GM23338 (cell line): ENCODE data around the gene CTDSPL. TPM values are rescaled to one million over a fixed set of nuclear protein-coding genes. Genes with fewer than 3 reads are reported as not detected.

Experiments used
- ATAC-seq: fragments of 200-7000 bp; cut with Tn5 transposase; 3 replicates; pipeline ENCODE4 v1.9.1; 2020
- DNase-seq: peaks from one replicate; pipeline ENCODE4 v3.0.0-alpha.2; 2015; ENCODE audit warnings: low spot score
- H2AFZ ChIP-seq: fragments of 200-600 bp; sonication (generic); 2 replicates; pipeline ENCODE4 v1.8.0; 2016; ENCODE audit warnings: antibody characterized with exemption, mild to moderate bottlenecking, moderate library complexity
- H3F3A ChIP-seq: fragments of 200-600 bp; sonication (generic); replicated peaks from 2 replicates; pipeline ENCODE4 v1.8.0; 2017; ENCODE audit warnings: antibody characterized with exemption, mixed run types, low read depth
- H3K27ac ChIP-seq: fragments of 200-600 bp; sonication (generic); 2 replicates; pipeline ENCODE4 v1.6.1; 2016; ENCODE audit warnings: low read depth
- H3K27me3 ChIP-seq: fragments of 200-600 bp; sonication (generic); 2 replicates; pipeline ENCODE4 v1.8.0; 2016; ENCODE audit warnings: mild to moderate bottlenecking, mixed run types, moderate library complexity; ENCODE audit not compliant: insufficient read depth
- H3K36me3 ChIP-seq: fragments of 200-600 bp; sonication (generic); 2 replicates; pipeline ENCODE4 v1.8.0; 2016; ENCODE audit warnings: mild to moderate bottlenecking; ENCODE audit not compliant: insufficient read depth
- H3K4me1 ChIP-seq: fragments of 200-600 bp; sonication (generic); 2 replicates; pipeline ENCODE4 v1.8.0; 2016; ENCODE audit warnings: mild to moderate bottlenecking, moderate library complexity; ENCODE audit not compliant: insufficient read depth
- H3K4me2 ChIP-seq: fragments of 200-600 bp; sonication (generic); 2 replicates; pipeline ENCODE4 v1.7.1; 2017; ENCODE audit warnings: mixed run types
- H3K4me3 ChIP-seq: fragments of 200-600 bp; sonication (generic); 2 replicates; pipeline ENCODE4 v1.6.1; 2016; ENCODE audit warnings: mixed run types
- H3K79me2 ChIP-seq: fragments of 200-600 bp; sonication (generic); replicated peaks from 2 replicates; pipeline ENCODE4 v1.8.0; 2017; ENCODE audit warnings: mild to moderate bottlenecking; ENCODE audit not compliant: insufficient read depth
- H3K9me2 ChIP-seq: fragments of 200-600 bp; sonication (generic); 2 replicates; pipeline ENCODE4 v1.8.0; 2017; ENCODE audit not compliant: insufficient read depth
- H4K20me1 ChIP-seq: fragments of 200-600 bp; sonication (generic); replicated peaks from 2 replicates; pipeline ENCODE4 v1.8.0; 2017; ENCODE audit warnings: mild to moderate bottlenecking; ENCODE audit not compliant: insufficient read depth
- H3K27ac Mint-ChIP-seq: 2 replicates; pipeline ENCODE4 v1.8.0; 2020; ENCODE audit warnings: inconsistent platforms, mild to moderate bottlenecking, moderate library complexity, mixed read lengths
- H3K27me3 Mint-ChIP-seq: 3 replicates; pipeline ENCODE4 v1.8.0; 2022; ENCODE audit warnings: low read depth, mild to moderate bottlenecking, moderate library complexity, mixed read lengths, inconsistent platforms; ENCODE audit not compliant: insufficient read depth, poor library complexity
- H3K36me3 Mint-ChIP-seq: 3 replicates; pipeline ENCODE4 v1.8.0; 2021; ENCODE audit warnings: low read depth, mild to moderate bottlenecking, inconsistent platforms, moderate library complexity, mixed read lengths
- H3K4me1 Mint-ChIP-seq: 3 replicates; pipeline ENCODE4 v1.8.0; 2020; ENCODE audit warnings: mild to moderate bottlenecking, inconsistent platforms, mixed read lengths
- H3K4me3 Mint-ChIP-seq: 3 replicates; pipeline ENCODE4 v1.8.0; 2021; ENCODE audit warnings: moderate library complexity, mild to moderate bottlenecking, inconsistent platforms, mixed read lengths
- H3K9me3 Mint-ChIP-seq: 3 replicates; pipeline ENCODE4 v1.8.0; 2020; ENCODE audit warnings: moderate library complexity, mild to moderate bottlenecking, inconsistent platforms, mixed read lengths
- CREB1 ChIP-seq: fragments of 250-450 bp; sonication (Bioruptor Pico); IDR thresholded peaks from 2 replicates; pipeline ENCODE4 v1.5.0; 2020; ENCODE audit warnings: low read depth, mild to moderate bottlenecking, moderate library complexity
- EZH2 ChIP-seq: fragments of 200-600 bp; sonication (generic); IDR thresholded peaks from one replicate; pipeline ENCODE4 v1.8.0; 2017; ENCODE audit warnings: antibody characterized with exemption, mild to moderate bottlenecking, low read depth; ENCODE audit not compliant: unreplicated experiment
- EZH2phosphoT487 ChIP-seq: fragments of 200-600 bp; sonication (generic); IDR thresholded peaks from one replicate; pipeline ENCODE4 v1.8.1; 2018; ENCODE audit warnings: antibody characterized with exemption; ENCODE audit not compliant: unreplicated experiment
- JUNB ChIP-seq: IDR thresholded peaks from one replicate; pipeline ENCODE4 v1.6.1; 2016; ENCODE audit warnings: antibody characterized with exemption; ENCODE audit not compliant: unreplicated experiment
- NANOG ChIP-seq: IDR thresholded peaks from 2 replicates; pipeline ENCODE4 v1.6.1; 2016; ENCODE audit warnings: antibody characterized with exemption, borderline replicate concordance
- POLR2AphosphoS5 ChIP-seq: IDR thresholded peaks from 2 replicates; pipeline ENCODE4 v1.6.1; 2016; ENCODE audit warnings: antibody characterized with exemption, low read depth
- STAT1 ChIP-seq: IDR thresholded peaks from one replicate; pipeline ENCODE4 v1.6.1; 2016; ENCODE audit warnings: antibody characterized with exemption; ENCODE audit not compliant: unreplicated experiment
- ZNF114 ChIP-seq: fragments of 250-450 bp; sonication (Bioruptor Pico); IDR thresholded peaks from 2 replicates; pipeline ENCODE4 v1.5.0; 2020; ENCODE audit warnings: mild to moderate bottlenecking, moderate library complexity
- ZNF331 ChIP-seq: fragments of 250-450 bp; sonication (Bioruptor Pico); IDR thresholded peaks from 2 replicates; pipeline ENCODE4 v1.5.0; 2020; ENCODE audit warnings: low read depth, mild to moderate bottlenecking, moderate library complexity
- polyA plus RNA-seq: library from polyadenylated mRNA; unstranded; fragments of >200 nt; fragmentation: Nextera tagmentation; extraction: Ambion mirVana; gene quantifications from 2 replicates; pipeline ENCODE4 v1.2.1, GENCODE V29; 2016
- total RNA-seq: library from RNA; depleted of rRNA; stranded (reverse); fragments of >200 nt; shearing (Covaris generic); gene quantifications from 2 replicates; pipeline ENCODE4 v1.2.3, GENCODE V29; 2014
- TF ChIP-seq, protein P1 (sequence below), 2 experiments: fragments of 200-600 bp in 1 of 2; sonication (generic) in 1 of 2; conservative IDR thresholded peaks; 2 replicates each; pipeline versions ENCODE4 v1.5.1 to v1.6.1; 2016 to 2017; ENCODE audit warnings: antibody characterized with exemption in 2 of 2, low read depth in 2 of 2, mild to moderate bottlenecking in 2 of 2, moderate library complexity in 1 of 2
- TF ChIP-seq, protein P2 (sequence below): IDR thresholded peaks from 2 replicates; pipeline ENCODE4 v1.6.1; 2016; ENCODE audit warnings: antibody characterized with exemption
- TF ChIP-seq, protein P3 (sequence below): IDR thresholded peaks from one replicate; pipeline ENCODE4 v1.6.1; 2018; ENCODE audit warnings: antibody characterized with exemption; ENCODE audit not compliant: unreplicated experiment
- TF ChIP-seq, protein P4 (sequence below): fragments of 250-450 bp; sonication (Bioruptor Pico); IDR thresholded peaks from 2 replicates; pipeline ENCODE4 v1.5.0; 2020; ENCODE audit warnings: mild to moderate bottlenecking, moderate library complexity

Gene CTDSPL
- total and polyA plus RNA-seq, 2 experiments from 2014 or later, result 23.2 to 42.0 TPM

DNA sequence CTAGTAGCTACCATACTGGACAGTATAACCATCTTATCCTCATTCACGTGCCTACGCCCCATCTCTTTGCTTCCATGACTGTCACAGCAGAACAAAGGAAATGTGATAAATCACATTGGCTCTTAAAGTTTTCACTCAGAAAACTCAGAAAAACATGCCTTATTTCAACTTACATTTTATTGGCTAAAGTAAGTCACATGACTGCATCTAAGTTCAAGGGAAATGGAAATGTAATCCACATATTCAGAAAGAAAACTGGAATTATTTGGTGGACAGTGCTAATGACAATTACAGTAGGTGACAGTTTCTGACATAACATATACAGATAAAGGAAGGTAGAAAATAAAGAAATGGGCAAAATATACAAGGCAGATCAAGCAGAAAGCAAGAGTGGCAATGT lies 91.5 kb downstream of the CTDSPL start:
- Mint-ChIP-seq H3K36me3 (peaks cover 10% of the 10 kb centered on the region; the same call in 2 of the 3 replicates), H3K4me3 (no peak overlapping the region), H3K27ac (no peak overlapping the region), H3K9me3 (no peaks in the 10 kb centered on the region), H3K27me3 (peaks cover 6% of the 10 kb centered on the region), H3K4me1 (peaks cover 17% of the 10 kb centered on the region)
- Histone ChIP-seq H4K20me1 (no peaks in the 10 kb centered on the region), H3F3A (no peaks in the 10 kb centered on the region), H3K4me3 (no peak overlapping the region), H3K27me3 (no peaks in the 10 kb centered on the region), H3K4me2 (no peak overlapping the region), H2AFZ (no peak overlapping the region), H3K79me2 (no peaks in the 10 kb centered on the region), H3K4me1 (peaks cover 16% of the 10 kb centered on the region), H3K27ac (no peak overlapping the region), H3K36me3 (no peaks in the 10 kb centered on the region), H3K9me2 (no peaks in the 10 kb centered on the region)
- DNase-seq (no peak), ATAC-seq (no peak)
- TF ChIP-seq JUNB, result no peak
- TF ChIP-seq CREB1 (CRISPR knock-in tag), result no peak
- no peak for TF ChIP-seq EZH2phosphoT487
- TF ChIP-seq, protein P1, sequence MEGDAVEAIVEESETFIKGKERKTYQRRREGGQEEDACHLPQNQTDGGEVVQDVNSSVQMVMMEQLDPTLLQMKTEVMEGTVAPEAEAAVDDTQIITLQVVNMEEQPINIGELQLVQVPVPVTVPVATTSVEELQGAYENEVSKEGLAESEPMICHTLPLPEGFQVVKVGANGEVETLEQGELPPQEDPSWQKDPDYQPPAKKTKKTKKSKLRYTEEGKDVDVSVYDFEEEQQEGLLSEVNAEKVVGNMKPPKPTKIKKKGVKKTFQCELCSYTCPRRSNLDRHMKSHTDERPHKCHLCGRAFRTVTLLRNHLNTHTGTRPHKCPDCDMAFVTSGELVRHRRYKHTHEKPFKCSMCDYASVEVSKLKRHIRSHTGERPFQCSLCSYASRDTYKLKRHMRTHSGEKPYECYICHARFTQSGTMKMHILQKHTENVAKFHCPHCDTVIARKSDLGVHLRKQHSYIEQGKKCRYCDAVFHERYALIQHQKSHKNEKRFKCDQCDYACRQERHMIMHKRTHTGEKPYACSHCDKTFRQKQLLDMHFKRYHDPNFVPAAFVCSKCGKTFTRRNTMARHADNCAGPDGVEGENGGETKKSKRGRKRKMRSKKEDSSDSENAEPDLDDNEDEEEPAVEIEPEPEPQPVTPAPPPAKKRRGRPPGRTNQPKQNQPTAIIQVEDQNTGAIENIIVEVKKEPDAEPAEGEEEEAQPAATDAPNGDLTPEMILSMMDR (conservative IDR thresholded peaks at IDR 0.05; ENCODE audit: low read depth in 2 of 2), result no peak
- no peak for TF ChIP-seq NANOG
- TF ChIP-seq, protein P2, sequence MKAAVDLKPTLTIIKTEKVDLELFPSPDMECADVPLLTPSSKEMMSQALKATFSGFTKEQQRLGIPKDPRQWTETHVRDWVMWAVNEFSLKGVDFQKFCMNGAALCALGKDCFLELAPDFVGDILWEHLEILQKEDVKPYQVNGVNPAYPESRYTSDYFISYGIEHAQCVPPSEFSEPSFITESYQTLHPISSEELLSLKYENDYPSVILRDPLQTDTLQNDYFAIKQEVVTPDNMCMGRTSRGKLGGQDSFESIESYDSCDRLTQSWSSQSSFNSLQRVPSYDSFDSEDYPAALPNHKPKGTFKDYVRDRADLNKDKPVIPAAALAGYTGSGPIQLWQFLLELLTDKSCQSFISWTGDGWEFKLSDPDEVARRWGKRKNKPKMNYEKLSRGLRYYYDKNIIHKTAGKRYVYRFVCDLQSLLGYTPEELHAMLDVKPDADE, result no peak
- TF ChIP-seq, protein P3, sequence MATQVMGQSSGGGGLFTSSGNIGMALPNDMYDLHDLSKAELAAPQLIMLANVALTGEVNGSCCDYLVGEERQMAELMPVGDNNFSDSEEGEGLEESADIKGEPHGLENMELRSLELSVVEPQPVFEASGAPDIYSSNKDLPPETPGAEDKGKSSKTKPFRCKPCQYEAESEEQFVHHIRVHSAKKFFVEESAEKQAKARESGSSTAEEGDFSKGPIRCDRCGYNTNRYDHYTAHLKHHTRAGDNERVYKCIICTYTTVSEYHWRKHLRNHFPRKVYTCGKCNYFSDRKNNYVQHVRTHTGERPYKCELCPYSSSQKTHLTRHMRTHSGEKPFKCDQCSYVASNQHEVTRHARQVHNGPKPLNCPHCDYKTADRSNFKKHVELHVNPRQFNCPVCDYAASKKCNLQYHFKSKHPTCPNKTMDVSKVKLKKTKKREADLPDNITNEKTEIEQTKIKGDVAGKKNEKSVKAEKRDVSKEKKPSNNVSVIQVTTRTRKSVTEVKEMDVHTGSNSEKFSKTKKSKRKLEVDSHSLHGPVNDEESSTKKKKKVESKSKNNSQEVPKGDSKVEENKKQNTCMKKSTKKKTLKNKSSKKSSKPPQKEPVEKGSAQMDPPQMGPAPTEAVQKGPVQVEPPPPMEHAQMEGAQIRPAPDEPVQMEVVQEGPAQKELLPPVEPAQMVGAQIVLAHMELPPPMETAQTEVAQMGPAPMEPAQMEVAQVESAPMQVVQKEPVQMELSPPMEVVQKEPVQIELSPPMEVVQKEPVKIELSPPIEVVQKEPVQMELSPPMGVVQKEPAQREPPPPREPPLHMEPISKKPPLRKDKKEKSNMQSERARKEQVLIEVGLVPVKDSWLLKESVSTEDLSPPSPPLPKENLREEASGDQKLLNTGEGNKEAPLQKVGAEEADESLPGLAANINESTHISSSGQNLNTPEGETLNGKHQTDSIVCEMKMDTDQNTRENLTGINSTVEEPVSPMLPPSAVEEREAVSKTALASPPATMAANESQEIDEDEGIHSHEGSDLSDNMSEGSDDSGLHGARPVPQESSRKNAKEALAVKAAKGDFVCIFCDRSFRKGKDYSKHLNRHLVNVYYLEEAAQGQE, result no peak
- no peak for TF ChIP-seq POLR2AphosphoS5
- TF ChIP-seq ZNF114 (CRISPR knock-in tag), result no peak
- TF ChIP-seq STAT1, result no peak
- TF ChIP-seq ZNF331 (CRISPR knock-in tag), result no peak
- TF ChIP-seq, protein P4, sequence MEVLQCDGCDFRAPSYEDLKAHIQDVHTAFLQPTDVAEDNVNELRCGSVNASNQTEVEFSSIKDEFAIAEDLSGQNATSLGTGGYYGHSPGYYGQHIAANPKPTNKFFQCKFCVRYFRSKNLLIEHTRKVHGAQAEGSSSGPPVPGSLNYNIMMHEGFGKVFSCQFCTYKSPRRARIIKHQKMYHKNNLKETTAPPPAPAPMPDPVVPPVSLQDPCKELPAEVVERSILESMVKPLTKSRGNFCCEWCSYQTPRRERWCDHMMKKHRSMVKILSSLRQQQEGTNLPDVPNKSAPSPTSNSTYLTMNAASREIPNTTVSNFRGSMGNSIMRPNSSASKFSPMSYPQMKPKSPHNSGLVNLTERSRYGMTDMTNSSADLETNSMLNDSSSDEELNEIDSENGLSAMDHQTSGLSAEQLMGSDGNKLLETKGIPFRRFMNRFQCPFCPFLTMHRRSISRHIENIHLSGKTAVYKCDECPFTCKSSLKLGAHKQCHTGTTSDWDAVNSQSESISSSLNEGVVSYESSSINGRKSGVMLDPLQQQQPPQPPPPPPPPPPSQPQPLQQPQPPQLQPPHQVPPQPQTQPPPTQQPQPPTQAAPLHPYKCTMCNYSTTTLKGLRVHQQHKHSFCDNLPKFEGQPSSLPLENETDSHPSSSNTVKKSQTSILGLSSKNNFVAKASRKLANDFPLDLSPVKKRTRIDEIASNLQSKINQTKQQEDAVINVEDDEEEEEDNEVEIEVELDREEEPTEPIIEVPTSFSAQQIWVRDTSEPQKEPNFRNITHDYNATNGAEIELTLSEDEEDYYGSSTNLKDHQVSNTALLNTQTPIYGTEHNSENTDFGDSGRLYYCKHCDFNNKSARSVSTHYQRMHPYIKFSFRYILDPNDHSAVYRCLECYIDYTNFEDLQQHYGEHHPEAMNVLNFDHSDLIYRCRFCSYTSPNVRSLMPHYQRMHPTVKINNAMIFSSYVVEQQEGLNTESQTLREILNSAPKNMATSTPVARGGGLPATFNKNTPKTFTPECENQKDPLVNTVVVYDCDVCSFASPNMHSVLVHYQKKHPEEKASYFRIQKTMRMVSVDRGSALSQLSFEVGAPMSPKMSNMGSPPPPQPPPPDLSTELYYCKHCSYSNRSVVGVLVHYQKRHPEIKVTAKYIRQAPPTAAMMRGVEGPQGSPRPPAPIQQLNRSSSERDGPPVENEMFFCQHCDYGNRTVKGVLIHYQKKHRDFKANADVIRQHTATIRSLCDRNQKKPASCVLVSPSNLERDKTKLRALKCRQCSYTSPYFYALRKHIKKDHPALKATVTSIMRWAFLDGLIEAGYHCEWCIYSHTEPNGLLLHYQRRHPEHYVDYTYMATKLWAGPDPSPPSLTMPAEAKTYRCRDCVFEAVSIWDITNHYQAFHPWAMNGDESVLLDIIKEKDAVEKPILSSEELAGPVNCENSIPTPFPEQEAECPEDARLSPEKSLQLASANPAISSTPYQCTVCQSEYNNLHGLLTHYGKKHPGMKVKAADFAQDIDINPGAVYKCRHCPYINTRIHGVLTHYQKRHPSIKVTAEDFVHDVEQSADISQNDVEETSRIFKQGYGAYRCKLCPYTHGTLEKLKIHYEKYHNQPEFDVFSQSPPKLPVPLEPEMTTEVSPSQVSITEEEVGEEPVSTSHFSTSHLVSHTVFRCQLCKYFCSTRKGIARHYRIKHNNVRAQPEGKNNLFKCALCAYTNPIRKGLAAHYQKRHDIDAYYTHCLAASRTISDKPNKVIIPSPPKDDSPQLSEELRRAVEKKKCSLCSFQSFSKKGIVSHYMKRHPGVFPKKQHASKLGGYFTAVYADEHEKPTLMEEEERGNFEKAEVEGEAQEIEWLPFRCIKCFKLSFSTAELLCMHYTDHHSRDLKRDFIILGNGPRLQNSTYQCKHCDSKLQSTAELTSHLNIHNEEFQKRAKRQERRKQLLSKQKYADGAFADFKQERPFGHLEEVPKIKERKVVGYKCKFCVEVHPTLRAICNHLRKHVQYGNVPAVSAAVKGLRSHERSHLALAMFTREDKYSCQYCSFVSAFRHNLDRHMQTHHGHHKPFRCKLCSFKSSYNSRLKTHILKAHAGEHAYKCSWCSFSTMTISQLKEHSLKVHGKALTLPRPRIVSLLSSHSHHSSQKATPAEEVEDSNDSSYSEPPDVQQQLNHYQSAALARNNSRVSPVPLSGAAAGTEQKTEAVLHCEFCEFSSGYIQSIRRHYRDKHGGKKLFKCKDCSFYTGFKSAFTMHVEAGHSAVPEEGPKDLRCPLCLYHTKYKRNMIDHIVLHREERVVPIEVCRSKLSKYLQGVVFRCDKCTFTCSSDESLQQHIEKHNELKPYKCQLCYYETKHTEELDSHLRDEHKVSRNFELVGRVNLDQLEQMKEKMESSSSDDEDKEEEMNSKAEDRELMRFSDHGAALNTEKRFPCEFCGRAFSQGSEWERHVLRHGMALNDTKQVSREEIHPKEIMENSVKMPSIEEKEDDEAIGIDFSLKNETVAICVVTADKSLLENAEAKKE (CRISPR knock-in tag), result no peak
- no peak for TF ChIP-seq EZH2
